ENCODE results near the gene FOLR3. TPM values are rescaled to one million over a fixed set of nuclear protein-coding genes. Genes with fewer than 3 reads are reported as not detected.

FOLR3 gene
- total RNA-seq, 4 donors from 2014 or later = 0.35 TPM; not detected in 3

- no peak for DNase-seq
- no peaks in the 10 kb centered on the region for H3K9me3 ChIP-seq
- peak within 1 kb of the TSS in 1 of 4 donors; percentile 16 for H3K27ac ChIP-seq
- peaks cover 19 to 29% (median 20%) of the 10 kb centered on the region in 3 donors for H3K4me1 ChIP-seq
- WGBS, 2 donors = 83 to 92% methylated on average over 4 to 7 of the region's 14 CpGs
- no peak for TF ChIP-seq POLR2A (IDR thresholded peaks at IDR 0.05)
- no peak for TF ChIP-seq CTCF (IDR thresholded peaks at IDR 0.05)
- no peak within 1 kb of the TSS for H3K4me3 ChIP-seq
- H3K27me3 ChIP-seq = no peaks in the 10 kb centered on the region
- peaks cover 0 to 47% (median 0%) of the 10 kb centered on the region in 3 donors for H3K36me3 ChIP-seq
- intact Hi-C loops (cut with DNase I) = no loop called here
These were observed 29.6 kb upstream of the FOLR3 start, which contains the start of gene TOMT for GRCh38 chr11:72105888-72106287. TOMT (plus strand) TSS chr11:72105924; CDS start chr11:72105952, 28 bp downstream.

GRCh38 chr11:72111300-72112142 is 24.0 kb upstream of the FOLR3 start:
- TF ChIP-seq POLR2A (IDR thresholded peaks at IDR 0.05) = no peak
- no peak for TF ChIP-seq CTCF (IDR thresholded peaks at IDR 0.05)
- no peaks in the 10 kb centered on the region for H3K27me3 ChIP-seq
- DNase-seq = no peak
- peak overlapping the region; percentile 89 to 99 (median 98) for H3K27ac ChIP-seq
- H3K36me3 ChIP-seq = peaks cover 0 to 37% (median 0%) of the 10 kb centered on the region in 3 donors
- intact Hi-C loops (cut with DNase I) = no loop called here
- no peaks in the 10 kb centered on the region for H3K9me3 ChIP-seq
- 1 to 2% methylated on average over 9 to 10 of the region's 10 CpGs for WGBS, 2 donors
- peak overlapping the region; percentile 47 to 79 (median 72) for H3K4me3 ChIP-seq
- H3K4me1 ChIP-seq = peaks cover 0 to 21% (median 8%) of the 10 kb centered on the region in 3 donors

GRCh38 chr11:72112143-72112977 is 23.2 kb upstream of the FOLR3 start, which contains the start of gene ANAPC15:
ANAPC15 (minus strand) TSS chr11:72112695; CDS start chr11:72111276, 1,419 bp downstream.
- Histone ChIP-seq H3K27ac (peak within 1 kb of the TSS; percentile 89 to 99 (median 98)), H3K4me1 (peaks cover 0 to 21% (median 8%) of the 10 kb centered on the region in 3 donors), H3K9me3 (no peaks in the 10 kb centered on the region), H3K27me3 (no peaks in the 10 kb centered on the region), H3K4me3 (peak within 1 kb of the TSS; percentile 47 to 79 (median 72)), H3K36me3 (peaks cover 0 to 32% (median 0%) of the 10 kb centered on the region in 3 donors)
- 0 to 1% methylated on average over 37 to 41 of the region's 49 CpGs for WGBS, 2 donors
- DNase-seq = peak; percentile 98
- TF ChIP-seq POLR2A (IDR thresholded peaks at IDR 0.05) = peak in 3 of 4 donors; percentile 88 to 98 (median 95)
- peak in 4 of 6 experiments; percentile 9 to 28 (median 15) for TF ChIP-seq CTCF (IDR thresholded peaks at IDR 0.05)
- intact Hi-C loops (cut with DNase I) = no loop called here

GRCh38 chr11:72112978-72113808 is 22.3 kb upstream of the FOLR3 start:
- Histone ChIP-seq H3K27me3 (no peaks in the 10 kb centered on the region), H3K27ac (peak overlapping the region; percentile 89 to 99 (median 98)), H3K9me3 (no peaks in the 10 kb centered on the region), H3K4me3 (peak overlapping the region; percentile 47 to 79 (median 72)), H3K36me3 (peaks cover 0 to 24% (median 0%) of the 10 kb centered on the region in 3 donors), H3K4me1 (peaks cover 0 to 21% (median 8%) of the 10 kb centered on the region in 3 donors)
- no peak for TF ChIP-seq CTCF (IDR thresholded peaks at IDR 0.05)
- TF ChIP-seq POLR2A (IDR thresholded peaks at IDR 0.05) = no peak
- intact Hi-C loops (cut with DNase I) = no loop called here
- WGBS, 2 donors = 51 to 53% methylated on average over 9 of the region's 9 CpGs
- no peak for DNase-seq
